Breast epithelium (tissue), 4 donors: Measurements from ENCODE around the gene UCN3. TPM values are rescaled to one million over a fixed set of nuclear protein-coding genes. Genes with fewer than 3 reads are reported as not detected.

Experiments used
- DNase-seq, 2 donors: peaks; one replicate each; pipeline ENCODE4 v3.0.0-alpha.2; 2019; ENCODE audit warnings: low spot score in 2 of 2
- H3K27ac ChIP-seq, 2 donors: fragments of 200-600 bp; sonication (generic) in 1 of 2; one replicate each; pipeline ENCODE4 v1.5.1; 2016 to 2019; ENCODE audit warnings: mild to moderate bottlenecking in 1 of 2
- H3K27me3 ChIP-seq, 2 donors: fragments of 200-600 bp; sonication (generic) in 1 of 2; one replicate each; pipeline versions ENCODE4 v1.5.1 to v1.6.0; 2017 to 2019; ENCODE audit warnings: control low read depth in 1 of 2, mild to moderate bottlenecking in 1 of 2
- H3K36me3 ChIP-seq: fragments of 200-600 bp; one replicate; pipeline ENCODE4 v1.5.1; 2019
- H3K4me1 ChIP-seq, 2 donors: fragments of 200-600 bp; sonication (generic); one replicate each; pipeline ENCODE4 v1.5.1; 2016 to 2019; ENCODE audit warnings: control low read depth in 1 of 2
- H3K4me3 ChIP-seq, 3 donors: fragments of 200-600 bp; sonication (generic); 1 replicate in 2 of 3; 2 replicates in 1 of 3; pipeline ENCODE4 v1.5.1; 2016 to 2019; ENCODE audit warnings: mild to moderate bottlenecking in 3 of 3, moderate library complexity in 2 of 3
- H3K9me3 ChIP-seq, 2 donors: fragments of 200-600 bp; sonication (generic) in 1 of 2; one replicate each; pipeline ENCODE4 v1.5.1; 2016 to 2019; ENCODE audit warnings: control low read depth in 1 of 2
- CTCF ChIP-seq, 3 donors: fragments of 450-650 bp; IDR thresholded peaks; one replicate each; pipeline ENCODE4 v1.5.1; 2016 to 2017; ENCODE audit warnings: antibody characterized with exemption in 3 of 3, mild to moderate bottlenecking in 3 of 3, moderate library complexity in 3 of 3
- POLR2A ChIP-seq: fragments of 450-650 bp; IDR thresholded peaks from one replicate; pipeline ENCODE4 v1.6.1; 2016; ENCODE audit warnings: antibody characterized with exemption, mild to moderate bottlenecking, moderate library complexity
- POLR2AphosphoS5 ChIP-seq, 3 donors: sonication (generic); formaldehyde crosslinking; IDR thresholded peaks; one replicate each; pipeline ENCODE4 v1.6.1; 2017; ENCODE audit warnings: antibody characterized with exemption in 3 of 3
- intact Hi-C: fragments of 100-400 bp; cut with DNase I; formaldehyde crosslinking; loops from one replicate; pipeline ENCODE4 v1.15.1; 2023; ENCODE audit warnings: low total_unique reads
- total RNA-seq, 3 donors: library from RNA; depleted of rRNA; stranded (reverse); fragments of >200 nt; gene quantifications; one replicate each; pipeline ENCODE4 v1.1.0, GENCODE V29; 2016

The UCN3 gene
- total RNA-seq, 3 donors from 2014 or later = not detected

- no peaks in the 10 kb centered on the region for H3K4me1 ChIP-seq
- H3K4me3 ChIP-seq = no peak overlapping the region
- DNase-seq = no peak
- H3K27ac ChIP-seq = no peak overlapping the region
- no peaks in the 10 kb centered on the region for H3K36me3 ChIP-seq
- TF ChIP-seq CTCF (IDR thresholded peaks at IDR 0.05) (no peak), POLR2AphosphoS5 (IDR thresholded peaks at IDR 0.05) (no peak), POLR2A (no peak)
- H3K27me3 ChIP-seq = no peaks in the 10 kb centered on the region
- H3K9me3 ChIP-seq = no peaks in the 10 kb centered on the region
- intact Hi-C loops = no loop called here
Observed at GRCh38 chr10:5355594-5356301, 9.0 kb upstream of the UCN3 start.

GRCh38 chr10:5356302-5356763 is 8.4 kb upstream of the UCN3 start:
- no peaks in the 10 kb centered on the region for H3K4me1 ChIP-seq
- no peak overlapping the region for H3K4me3 ChIP-seq
- no peak for DNase-seq
- H3K36me3 ChIP-seq = no peaks in the 10 kb centered on the region
- H3K27me3 ChIP-seq = no peaks in the 10 kb centered on the region
- H3K27ac ChIP-seq = no peak overlapping the region
- no peak for TF ChIP-seq POLR2A
- TF ChIP-seq CTCF (IDR thresholded peaks at IDR 0.05) = no peak
- TF ChIP-seq POLR2AphosphoS5 (IDR thresholded peaks at IDR 0.05) = no peak
- intact Hi-C loops = no loop called here
- H3K9me3 ChIP-seq = no peaks in the 10 kb centered on the region

- H3K4me1 ChIP-seq = no peaks in the 10 kb centered on the region
- TF ChIP-seq POLR2A = no peak
- TF ChIP-seq CTCF (IDR thresholded peaks at IDR 0.05) = no peak
- no peak for TF ChIP-seq POLR2AphosphoS5 (IDR thresholded peaks at IDR 0.05)
- intact Hi-C loops = no loop called here
- no peaks in the 10 kb centered on the region for H3K36me3 ChIP-seq
- H3K4me3 ChIP-seq = no peak overlapping the region
- no peaks in the 10 kb centered on the region for H3K9me3 ChIP-seq
- peaks cover 0 to 4% of the 10 kb centered on the region in 2 donors for H3K27me3 ChIP-seq
- DNase-seq = no peak
- no peak overlapping the region for H3K27ac ChIP-seq
Observed at GRCh38 chr10:5360318-5360915, 4.3 kb upstream of the UCN3 start.

GRCh38 chr10:5361966-5362365 is 2.8 kb upstream of the UCN3 start:
- TF ChIP-seq POLR2AphosphoS5 (IDR thresholded peaks at IDR 0.05) (no peak), CTCF (IDR thresholded peaks at IDR 0.05) (no peak), POLR2A (no peak)
- Histone ChIP-seq H3K27ac (no peak overlapping the region), H3K4me3 (no peak overlapping the region), H3K9me3 (no peaks in the 10 kb centered on the region), H3K4me1 (no peaks in the 10 kb centered on the region), H3K36me3 (no peaks in the 10 kb centered on the region), H3K27me3 (peaks cover 0 to 4% of the 10 kb centered on the region in 2 donors)
- intact Hi-C loops = no loop called here
- no peak for DNase-seq

GRCh38 chr10:5362873-5363272 is 1.9 kb upstream of the UCN3 start:
- Histone ChIP-seq H3K4me1 (no peaks in the 10 kb centered on the region), H3K36me3 (no peaks in the 10 kb centered on the region), H3K27me3 (peaks cover 0 to 4% of the 10 kb centered on the region in 2 donors), H3K27ac (no peak overlapping the region), H3K4me3 (no peak overlapping the region), H3K9me3 (no peaks in the 10 kb centered on the region)
- no peak for DNase-seq
- intact Hi-C loops = no loop called here
- no peak for TF ChIP-seq POLR2A
- TF ChIP-seq POLR2AphosphoS5 (IDR thresholded peaks at IDR 0.05) = no peak
- no peak for TF ChIP-seq CTCF (IDR thresholded peaks at IDR 0.05)
